ENCODE measurements around the gene KCNH2. TPM values are rescaled to one million over a fixed set of nuclear protein-coding genes. Genes with fewer than 3 reads are reported as not detected.
"Not testable (repeated sequence)": the region's sequence is repeated elsewhere in the genome, so short reads cannot be mapped to it uniquely, and the experiment has no call there.

KCNH2 gene, protein sequence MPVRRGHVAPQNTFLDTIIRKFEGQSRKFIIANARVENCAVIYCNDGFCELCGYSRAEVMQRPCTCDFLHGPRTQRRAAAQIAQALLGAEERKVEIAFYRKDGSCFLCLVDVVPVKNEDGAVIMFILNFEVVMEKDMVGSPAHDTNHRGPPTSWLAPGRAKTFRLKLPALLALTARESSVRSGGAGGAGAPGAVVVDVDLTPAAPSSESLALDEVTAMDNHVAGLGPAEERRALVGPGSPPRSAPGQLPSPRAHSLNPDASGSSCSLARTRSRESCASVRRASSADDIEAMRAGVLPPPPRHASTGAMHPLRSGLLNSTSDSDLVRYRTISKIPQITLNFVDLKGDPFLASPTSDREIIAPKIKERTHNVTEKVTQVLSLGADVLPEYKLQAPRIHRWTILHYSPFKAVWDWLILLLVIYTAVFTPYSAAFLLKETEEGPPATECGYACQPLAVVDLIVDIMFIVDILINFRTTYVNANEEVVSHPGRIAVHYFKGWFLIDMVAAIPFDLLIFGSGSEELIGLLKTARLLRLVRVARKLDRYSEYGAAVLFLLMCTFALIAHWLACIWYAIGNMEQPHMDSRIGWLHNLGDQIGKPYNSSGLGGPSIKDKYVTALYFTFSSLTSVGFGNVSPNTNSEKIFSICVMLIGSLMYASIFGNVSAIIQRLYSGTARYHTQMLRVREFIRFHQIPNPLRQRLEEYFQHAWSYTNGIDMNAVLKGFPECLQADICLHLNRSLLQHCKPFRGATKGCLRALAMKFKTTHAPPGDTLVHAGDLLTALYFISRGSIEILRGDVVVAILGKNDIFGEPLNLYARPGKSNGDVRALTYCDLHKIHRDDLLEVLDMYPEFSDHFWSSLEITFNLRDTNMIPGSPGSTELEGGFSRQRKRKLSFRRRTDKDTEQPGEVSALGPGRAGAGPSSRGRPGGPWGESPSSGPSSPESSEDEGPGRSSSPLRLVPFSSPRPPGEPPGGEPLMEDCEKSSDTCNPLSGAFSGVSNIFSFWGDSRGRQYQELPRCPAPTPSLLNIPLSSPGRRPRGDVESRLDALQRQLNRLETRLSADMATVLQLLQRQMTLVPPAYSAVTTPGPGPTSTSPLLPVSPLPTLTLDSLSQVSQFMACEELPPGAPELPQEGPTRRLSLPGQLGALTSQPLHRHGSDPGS
- under 1 TPM; 0.12 to 0.56 (median 0.47) TPM for total RNA-seq

DNA sequence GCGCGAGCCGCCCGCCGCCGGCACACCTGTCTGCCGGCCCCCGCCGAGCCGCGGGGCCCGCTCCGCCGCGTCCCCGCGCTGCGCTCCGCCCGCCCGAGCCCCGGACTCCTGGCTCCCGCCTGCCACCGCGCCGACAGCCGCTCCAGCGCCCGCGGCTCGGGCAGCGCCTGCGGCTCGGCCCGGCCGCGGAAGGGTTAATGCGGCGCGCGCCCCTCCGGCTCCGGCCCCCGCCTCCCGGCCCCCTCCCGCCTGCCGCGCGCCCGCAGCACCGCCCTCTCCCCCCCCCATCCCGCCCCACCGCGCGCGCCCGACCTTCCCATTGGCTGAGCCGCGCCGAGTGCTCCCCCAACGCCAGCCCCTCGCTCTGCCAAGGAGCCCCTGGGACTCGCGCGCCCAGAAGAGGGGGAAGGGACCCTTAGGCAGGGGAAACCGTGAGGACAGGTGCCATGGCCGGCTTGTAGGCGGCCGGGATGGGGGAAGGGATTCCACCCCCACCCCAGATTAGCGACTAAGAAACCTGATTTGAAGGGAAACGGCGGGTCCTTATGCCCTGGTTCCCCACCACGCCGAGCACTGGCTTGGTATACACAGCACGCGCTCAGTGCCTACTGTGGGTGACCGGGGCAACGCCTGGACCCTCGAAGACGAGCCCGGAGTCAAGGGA is at the start of gene KCNH2:
TSS of gene KCNH2 (minus strand) at position 196 of the 664 bp plus-strand sequence. CDS start 408 bp downstream, outside the sequence.
- TF ChIP-seq, protein P1, sequence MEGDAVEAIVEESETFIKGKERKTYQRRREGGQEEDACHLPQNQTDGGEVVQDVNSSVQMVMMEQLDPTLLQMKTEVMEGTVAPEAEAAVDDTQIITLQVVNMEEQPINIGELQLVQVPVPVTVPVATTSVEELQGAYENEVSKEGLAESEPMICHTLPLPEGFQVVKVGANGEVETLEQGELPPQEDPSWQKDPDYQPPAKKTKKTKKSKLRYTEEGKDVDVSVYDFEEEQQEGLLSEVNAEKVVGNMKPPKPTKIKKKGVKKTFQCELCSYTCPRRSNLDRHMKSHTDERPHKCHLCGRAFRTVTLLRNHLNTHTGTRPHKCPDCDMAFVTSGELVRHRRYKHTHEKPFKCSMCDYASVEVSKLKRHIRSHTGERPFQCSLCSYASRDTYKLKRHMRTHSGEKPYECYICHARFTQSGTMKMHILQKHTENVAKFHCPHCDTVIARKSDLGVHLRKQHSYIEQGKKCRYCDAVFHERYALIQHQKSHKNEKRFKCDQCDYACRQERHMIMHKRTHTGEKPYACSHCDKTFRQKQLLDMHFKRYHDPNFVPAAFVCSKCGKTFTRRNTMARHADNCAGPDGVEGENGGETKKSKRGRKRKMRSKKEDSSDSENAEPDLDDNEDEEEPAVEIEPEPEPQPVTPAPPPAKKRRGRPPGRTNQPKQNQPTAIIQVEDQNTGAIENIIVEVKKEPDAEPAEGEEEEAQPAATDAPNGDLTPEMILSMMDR (IDR thresholded peaks at IDR 0.05), result no peak
- DNase-seq (ENCODE audit: low spot score), result no peak
- no peak for ATAC-seq (ENCODE audit: low FRiP score)

DNA sequence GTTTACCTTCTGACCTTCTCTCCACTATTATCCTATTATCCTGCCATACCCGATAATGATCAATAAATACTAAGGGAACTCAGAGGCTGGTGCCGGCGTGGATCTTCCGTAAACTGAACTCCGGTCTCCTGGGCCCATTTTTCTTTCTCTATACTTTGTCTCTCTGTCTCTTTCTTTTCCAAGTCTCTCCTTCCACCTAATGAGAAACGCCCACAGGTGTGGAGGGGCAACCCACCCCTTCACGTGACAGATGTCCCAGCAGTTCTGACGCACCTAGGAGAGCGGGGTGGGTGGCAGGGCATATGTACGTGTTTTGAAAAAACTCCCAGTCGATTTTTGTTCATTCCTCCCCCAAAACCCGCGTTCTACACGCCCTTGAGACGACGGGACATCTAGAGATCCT is 49.6 kb upstream of the KCNH2 start:
- not testable (repeated sequence) for DNase-seq (ENCODE audit: low spot score); ATAC-seq (ENCODE audit: low FRiP score)

DNA sequence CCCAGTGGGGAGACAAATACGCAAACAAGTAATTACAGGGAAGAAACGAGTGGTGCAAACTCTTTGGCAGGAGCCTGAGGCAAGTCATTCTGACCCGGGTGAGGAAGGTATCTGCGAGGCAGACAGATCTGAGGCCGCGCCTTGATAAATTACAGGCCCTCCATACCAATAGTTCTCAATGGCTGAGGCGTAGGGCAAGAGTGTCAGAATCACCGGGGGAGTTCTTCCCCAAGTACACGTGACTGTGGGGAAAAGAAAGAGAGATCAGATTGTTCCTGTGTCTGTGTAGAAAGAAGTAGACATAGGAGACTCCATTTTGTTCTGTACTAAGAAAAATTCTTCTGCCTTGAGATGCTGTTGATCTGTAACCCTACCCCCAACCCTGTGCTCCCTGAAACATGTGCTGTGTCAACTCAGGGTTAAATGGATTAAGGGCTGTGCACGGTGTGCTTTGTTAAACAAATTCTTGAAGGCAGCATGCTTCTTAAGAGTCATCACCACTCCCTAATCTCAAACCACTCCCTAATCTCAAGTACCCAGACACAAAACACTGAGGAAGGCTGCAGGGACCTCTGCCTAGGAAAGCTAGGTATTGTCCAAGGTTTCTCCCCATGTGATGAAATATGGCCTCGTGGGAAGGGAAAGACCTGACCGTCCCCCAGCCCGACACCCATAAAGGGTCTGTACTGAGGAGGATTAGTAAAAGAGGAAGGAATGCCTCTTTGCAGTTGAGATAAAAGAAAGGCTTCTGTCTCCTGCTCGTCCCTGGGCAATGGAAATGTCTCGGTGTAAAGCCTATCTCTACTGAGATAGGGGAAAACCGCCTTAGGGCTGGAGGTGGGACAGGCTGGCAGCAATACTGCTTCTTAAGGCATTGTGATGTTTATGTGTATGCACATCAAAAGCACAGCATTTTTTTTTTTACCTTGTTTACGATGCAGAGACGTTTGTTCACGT is 48.9 kb upstream of the KCNH2 start:
- peak; percentile 62 for ATAC-seq (ENCODE audit: low FRiP score)
- not testable (repeated sequence) for DNase-seq (ENCODE audit: low spot score)

DNA sequence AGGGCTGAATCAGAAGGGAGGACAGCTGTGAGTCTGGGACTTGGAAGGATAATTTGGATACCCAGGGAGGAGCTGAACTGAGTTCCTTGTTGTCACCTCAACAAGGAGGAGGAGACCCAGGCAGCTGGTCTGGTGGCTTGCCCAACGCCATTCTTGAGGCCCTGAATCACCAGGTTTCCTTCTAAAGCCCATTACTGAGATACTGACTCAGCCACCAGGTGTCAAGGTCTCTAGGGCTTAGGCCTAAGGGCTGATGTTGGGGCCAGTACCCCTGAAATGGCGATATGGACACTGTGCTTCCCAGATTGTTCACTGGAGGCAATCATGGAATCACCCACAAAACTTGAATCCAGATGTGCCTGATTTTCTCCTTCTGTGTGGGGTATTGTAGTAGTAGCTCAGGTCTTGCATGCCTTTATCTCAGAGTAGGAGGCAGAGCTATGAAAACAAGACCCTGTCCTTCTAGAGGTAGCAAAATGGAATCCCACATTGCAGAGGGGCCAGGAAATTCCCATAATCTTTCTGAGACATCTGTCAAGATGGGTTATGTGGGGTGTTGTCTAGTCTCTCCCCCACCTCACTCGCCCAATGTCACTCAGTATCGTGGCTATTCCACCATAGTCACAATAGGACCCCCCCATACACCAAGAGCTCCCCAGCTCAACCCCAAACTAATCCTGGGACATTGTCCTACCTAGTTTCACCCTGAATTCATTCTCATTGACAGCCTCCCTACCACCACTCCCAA is 48.0 kb upstream of the KCNH2 start:
- ATAC-seq (ENCODE audit: low FRiP score) (no peak), DNase-seq (ENCODE audit: low spot score) (no peak)
- TF ChIP-seq, protein P1 (IDR thresholded peaks at IDR 0.05), result no peak

DNA sequence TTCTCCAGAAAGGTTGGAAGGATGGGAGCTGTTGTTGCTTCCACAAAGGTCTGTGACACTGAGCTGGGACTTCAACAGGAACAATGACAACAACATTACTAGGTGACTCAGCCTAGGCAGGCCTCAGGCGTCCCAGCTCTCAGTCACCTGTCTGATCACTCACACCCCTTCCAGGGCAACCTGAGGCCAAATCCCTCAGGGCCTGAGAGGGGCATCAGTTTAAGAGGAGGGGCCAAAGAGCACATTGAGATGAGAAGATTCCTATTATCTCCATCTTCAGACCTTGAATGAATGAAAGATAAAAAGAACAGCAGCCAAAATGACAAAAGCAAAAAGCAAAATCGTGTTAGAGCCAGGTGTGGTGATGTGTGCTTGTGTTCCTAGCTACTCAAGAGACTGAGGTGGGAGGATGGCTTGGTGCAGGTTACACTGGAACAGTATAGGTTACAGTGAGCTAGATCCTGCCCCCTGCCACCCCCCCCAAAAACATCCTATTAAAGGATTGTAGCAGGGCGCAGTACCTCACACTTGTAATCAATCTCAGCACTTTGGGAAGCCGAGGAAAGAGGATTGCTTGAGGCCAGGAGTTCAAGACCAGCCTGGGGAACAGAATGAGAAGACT is 46.4 kb upstream of the KCNH2 start, which contains the start of gene ATG9B:
TSS of gene ATG9B (minus strand) at position 60 of the 622 bp plus-strand sequence. CDS start 71 bp downstream, outside the sequence.
- DNase-seq (ENCODE audit: low spot score) (no peak), ATAC-seq (ENCODE audit: low FRiP score) (no peak)
- TF ChIP-seq, protein P1 (IDR thresholded peaks at IDR 0.05), result no peak

DNA sequence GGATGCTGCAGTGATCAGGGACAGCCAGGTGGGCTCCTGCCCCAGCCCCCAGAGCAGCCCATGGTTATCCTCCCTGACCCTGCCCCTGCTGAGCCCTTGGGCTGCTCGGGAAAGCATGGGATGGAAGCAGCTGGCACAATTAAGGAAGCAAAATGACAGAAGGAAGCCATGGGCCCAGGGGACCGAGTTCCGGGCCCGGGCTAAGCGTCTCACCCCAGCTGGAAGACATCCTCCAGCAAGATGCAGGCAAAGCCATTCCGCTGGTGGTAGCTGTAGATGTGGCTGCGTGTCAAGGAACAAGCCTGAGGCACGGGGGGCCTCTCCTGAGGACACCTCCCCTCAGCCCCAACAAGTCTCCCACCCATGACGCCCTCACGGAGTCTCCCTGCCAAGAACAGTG is 45.1 kb upstream of the KCNH2 start:
- ATAC-seq (ENCODE audit: low FRiP score) (no peak), DNase-seq (ENCODE audit: low spot score) (no peak)
- TF ChIP-seq, protein P1 (IDR thresholded peaks at IDR 0.05), result no peak

Measured in omental fat pad (tissue), 4 donors.